GM18858 (cell line): ENCODE measurements around the gene PTPN9.

Experiments used
- ATAC-seq: cut with Tn5 transposase; IDR thresholded peaks from one replicate; pipeline ENCODE4 v1.9.1; 2021; ENCODE audit not compliant: unreplicated experiment

Gene PTPN9

GRCh38 chr15:75425966-75426500 is 153.1 kb downstream of the PTPN9 start:
- ATAC-seq: no peak

DNA sequence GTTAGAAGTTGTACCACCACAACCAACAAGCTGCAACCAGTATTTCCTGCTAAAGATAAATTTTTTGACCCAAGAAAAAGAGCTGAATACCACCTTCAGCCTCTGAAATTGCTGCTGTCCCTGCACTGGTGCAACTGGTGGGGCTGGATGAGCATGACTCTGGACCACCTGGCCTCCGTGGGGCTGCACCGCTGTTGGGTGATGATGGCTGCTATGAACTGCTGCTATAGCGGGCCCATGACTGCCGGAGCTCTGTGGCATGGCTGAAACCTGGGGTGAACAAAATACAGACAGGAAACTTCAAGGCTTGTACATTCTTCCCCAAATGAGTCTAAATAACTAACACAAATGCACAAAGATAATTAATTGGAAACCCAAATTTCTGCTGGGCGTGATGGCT is 156.6 kb downstream of the PTPN9 start:
- ATAC-seq: no peak

GRCh38 chr15:75420698-75421097 is 158.4 kb downstream of the PTPN9 start:
- no peak for ATAC-seq

GRCh38 chr15:75416584-75416983 is 162.5 kb downstream of the PTPN9 start:
- no peak for ATAC-seq
